T-helper 1 cell treated with Interleukin-12 subunit alpha and Interleukin-12 subunit beta and Interleukin-4 antibody, amounts not matched to agents 30 ng/mL and 1 ng/mL, for 36 hours (primary cell): ENCODE data around the gene TSPYL1. TPM values are rescaled to one million over a fixed set of nuclear protein-coding genes. Genes with fewer than 3 reads are reported as not detected.
"Not testable (repeated sequence)": the region's sequence is repeated elsewhere in the genome, so short reads cannot be mapped to it uniquely, and the experiment has no call there.

ENCODE experiments used
- intact Hi-C: fragments of 100-400 bp; cut with micrococcal nuclease; formaldehyde crosslinking; loops from one replicate; pipeline ENCODE4 v1.15.1; 2024
- total RNA-seq: library from RNA; stranded (reverse); gene quantifications from 2 replicates; pipeline ENCODE4 v1.2.3, GENCODE V29; 2022

TSPYL1 gene
- 42.8 and 43.5 TPM in 2 replicates for total RNA-seq

- intact Hi-C loops = loop anchor here (1.0 to 5.0 kb wide), 9 partner anchors 11 to 402 kb away; partner anchors contain the start of genes DSE, KPNA5, RWDD1 and TSPYL4
Measured at GRCh38 chr6:116279232-116280160, at the start of gene TSPYL1. TSPYL1 (minus strand) TSS chr6:116279930; CDS start chr6:116279830, 100 bp downstream.

- intact Hi-C loops = no loop called here
Measured at GRCh38 chr6:116329156-116329555, 49.4 kb upstream of the TSPYL1 start.

- intact Hi-C loops = no loop called here
Measured at GRCh38 chr6:116328528-116328903, 48.8 kb upstream of the TSPYL1 start.

- intact Hi-C loops = no loop called here
Measured at GRCh38 chr6:116327803-116328527, 48.2 kb upstream of the TSPYL1 start.

GRCh38 chr6:116326996-116327395, 47.3 kb upstream of the TSPYL1 start:
- intact Hi-C loops = no loop called here

GRCh38 chr6:116326181-116326671, 46.5 kb upstream of the TSPYL1 start:
- intact Hi-C loops = no loop called here

- intact Hi-C loops = not testable (repeated sequence)
Measured at GRCh38 chr6:116325634-116326132, 46.0 kb upstream of the TSPYL1 start.

- intact Hi-C loops = no loop called here
Measured at GRCh38 chr6:116323863-116324262, 44.1 kb upstream of the TSPYL1 start.

- intact Hi-C loops = not testable (repeated sequence)
Measured at GRCh38 chr6:116321933-116322332, 42.2 kb upstream of the TSPYL1 start.

- intact Hi-C loops = no loop called here
Measured at GRCh38 chr6:116316772-116317467, 37.2 kb upstream of the TSPYL1 start.

GRCh38 chr6:116314878-116315277, 35.1 kb upstream of the TSPYL1 start:
- intact Hi-C loops = no loop called here

- intact Hi-C loops = no loop called here
Measured at GRCh38 chr6:116314218-116314617, 34.5 kb upstream of the TSPYL1 start.

- intact Hi-C loops = no loop called here
Measured at GRCh38 chr6:116313101-116313776, 33.5 kb upstream of the TSPYL1 start.

- intact Hi-C loops = no loop called here
Measured at GRCh38 chr6:116309657-116310056, 29.9 kb upstream of the TSPYL1 start.

- intact Hi-C loops = no loop called here
Measured at GRCh38 chr6:116309001-116309400, 29.3 kb upstream of the TSPYL1 start.

GRCh38 chr6:116307633-116308032, 27.9 kb upstream of the TSPYL1 start:
- intact Hi-C loops = no loop called here

GRCh38 chr6:116307001-116307400, 27.3 kb upstream of the TSPYL1 start:
- intact Hi-C loops = no loop called here

- intact Hi-C loops = no loop called here
Measured at GRCh38 chr6:116304538-116305097, 24.9 kb upstream of the TSPYL1 start.

GRCh38 chr6:116301104-116301503, 21.4 kb upstream of the TSPYL1 start:
- intact Hi-C loops = no loop called here

GRCh38 chr6:116300566-116300965, 20.8 kb upstream of the TSPYL1 start:
- intact Hi-C loops = no loop called here
